ACHN (cell line): ENCODE results near the gene KRTAP10-5.
"Not testable (repeated sequence)": the region's sequence is repeated elsewhere in the genome, so short reads cannot be mapped to it uniquely, and the experiment has no call there.

Source experiments
- DNase-seq: peaks from one replicate; pipeline ENCODE4 v3.0.0-alpha.2; 2015
- in situ Hi-C: cut with HindIII; loops from 2 replicates; pipeline ENCODE4 v1.10.0; 2017; ENCODE audit warnings: low sequenced_read_pairs, low pct_ligation_motif_present, low pct_unique_long_range_greater_than_20kb

KRTAP10-5 gene

DNA sequence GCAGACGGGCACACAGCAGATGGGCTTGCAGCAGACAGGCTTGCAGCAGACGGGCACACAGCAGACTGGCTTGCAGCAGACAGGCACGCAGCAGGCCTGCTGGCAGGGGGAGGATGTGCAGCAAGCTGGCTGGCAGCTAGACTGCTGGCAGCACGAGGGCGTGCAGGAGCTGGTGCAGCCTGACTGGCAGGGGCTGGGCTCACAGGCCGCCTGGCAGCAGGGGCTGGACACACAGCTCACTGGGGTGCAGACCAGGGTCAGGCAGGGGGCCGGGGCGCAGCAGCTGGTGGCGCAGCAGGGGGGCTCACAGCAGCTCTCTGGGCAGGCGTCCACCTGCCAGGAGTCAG is 22.1 kb downstream of the KRTAP10-5 start:
- in situ Hi-C loops, DNase-seq: not testable (repeated sequence)

- DNase-seq, result no peak
- in situ Hi-C loops, result no loop called here
These were observed 22.7 kb downstream of the KRTAP10-5 start for GRCh38 chr21:44557491-44558328.

- no peak for DNase-seq
- in situ Hi-C loops, result no loop called here
These were observed 23.5 kb downstream of the KRTAP10-5 start for GRCh38 chr21:44556879-44557278.

DNA sequence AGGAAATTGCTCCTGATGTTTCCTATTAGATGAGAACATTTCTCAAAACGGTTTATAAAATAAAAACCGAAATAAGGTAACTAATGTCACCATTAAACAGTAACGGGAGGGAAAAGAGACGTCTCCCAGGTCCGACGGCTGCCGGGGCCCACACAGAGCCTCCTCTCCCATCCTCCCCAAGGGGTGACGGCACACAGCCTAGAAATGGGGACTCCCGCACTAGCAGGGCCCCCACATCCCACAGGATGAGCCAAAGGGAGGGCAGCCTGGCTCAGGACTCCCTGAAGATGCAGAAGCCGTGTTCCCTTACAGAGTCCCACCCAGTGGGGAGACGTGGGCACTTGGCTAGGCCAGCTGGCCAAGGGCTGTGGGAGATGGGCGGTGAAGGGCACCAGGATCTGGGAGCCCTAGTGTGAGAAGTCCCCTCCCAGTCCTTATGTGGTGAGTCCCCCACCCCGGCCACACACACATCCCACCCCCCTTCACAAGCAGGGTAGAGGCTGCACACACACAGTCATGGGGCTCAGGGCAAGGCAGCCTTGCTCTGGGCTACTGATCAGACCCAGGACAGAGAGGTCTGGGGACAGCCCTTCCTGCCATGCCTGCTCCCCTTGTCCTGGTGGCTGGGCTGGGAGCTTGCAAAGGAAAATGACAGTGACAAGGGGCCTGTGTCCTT is 25.1 kb downstream of the KRTAP10-5 start:
- in situ Hi-C loops, result no loop called here
- DNase-seq, result no peak

DNA sequence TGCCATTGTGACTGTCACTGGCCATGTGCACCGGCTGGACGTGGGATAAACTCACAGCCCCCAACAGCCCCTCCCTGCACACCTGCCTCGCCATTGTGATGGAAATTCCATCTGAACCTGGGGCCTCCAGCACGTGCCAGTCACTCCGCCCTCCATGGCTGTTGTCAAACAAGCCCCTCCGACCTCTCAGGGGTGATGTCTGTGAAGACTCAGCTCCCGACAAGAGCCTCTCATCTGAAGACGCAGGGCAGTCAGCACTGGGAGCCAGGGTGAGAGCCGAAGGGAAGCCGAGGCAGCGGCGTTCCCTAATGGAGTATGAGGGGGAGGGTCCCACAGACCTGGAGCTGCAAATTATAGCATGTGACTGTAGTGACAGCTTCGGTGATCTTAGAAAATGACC is 27.7 kb downstream of the KRTAP10-5 start:
- in situ Hi-C loops, result no loop called here

DNA sequence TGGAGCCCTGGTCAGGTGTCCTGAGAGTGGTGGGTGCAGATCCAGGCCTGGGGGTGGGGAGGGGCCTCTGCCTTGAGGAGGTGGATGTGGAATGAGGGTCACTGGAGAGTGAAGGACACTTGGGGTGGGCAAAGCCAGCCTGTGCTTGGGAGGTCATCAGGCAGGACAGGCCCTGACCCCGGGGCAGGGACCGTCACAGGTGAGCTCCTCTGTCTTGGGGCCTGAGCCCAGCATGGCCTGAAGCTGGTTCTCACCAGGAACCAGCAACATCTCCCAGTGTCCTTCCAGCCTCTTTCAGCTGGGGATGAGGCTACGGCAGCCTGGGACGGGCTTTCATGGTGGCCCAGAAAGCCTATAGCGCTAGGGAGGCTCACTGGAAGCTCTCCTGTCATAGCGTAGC is 28.3 kb downstream of the KRTAP10-5 start:
- in situ Hi-C loops, result no loop called here
- DNase-seq, result no peak

More for the DNA sequence above, 27.7 kb downstream of the KRTAP10-5 start:
- no peak for DNase-seq

GRCh38 chr21:44551340-44551961 is 29.0 kb downstream of the KRTAP10-5 start, which contains the start of gene KRTAP10-2:
Gene KRTAP10-2, minus strand, starts transcription at chr21:44551505. Its CDS starts 47 bp downstream, at chr21:44551458.
- in situ Hi-C loops, result no loop called here
- no peak for DNase-seq

- in situ Hi-C loops, result no loop called here
- DNase-seq, result no peak
These were observed 29.6 kb downstream of the KRTAP10-5 start for GRCh38 chr21:44550807-44551206.

DNA sequence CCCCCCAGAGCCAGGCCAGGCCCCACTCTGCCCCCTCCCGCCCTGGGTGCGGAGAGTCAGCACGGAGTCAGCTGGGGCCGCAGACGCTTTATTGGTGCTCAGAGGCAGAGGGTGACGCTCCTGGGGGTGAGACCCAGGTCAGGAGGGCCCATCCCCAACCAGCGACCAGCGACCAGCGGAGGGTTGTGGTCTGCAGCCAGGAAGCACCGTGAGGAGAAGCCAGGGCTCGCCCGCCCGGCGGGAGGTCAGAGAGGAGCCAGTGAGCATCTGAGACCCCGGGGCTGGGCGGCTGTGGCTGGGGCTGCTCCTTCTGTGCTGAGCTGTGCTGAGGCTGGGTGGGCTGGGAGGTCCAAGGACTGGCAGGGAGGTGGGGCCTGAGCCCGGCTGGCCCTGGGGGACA is 30.1 kb downstream of the KRTAP10-5 start:
- DNase-seq, in situ Hi-C loops: not testable (repeated sequence)

- in situ Hi-C loops, result no loop called here
- no peak for DNase-seq
These were observed 30.7 kb downstream of the KRTAP10-5 start for GRCh38 chr21:44549525-44550211.

- no peak for DNase-seq
- in situ Hi-C loops, result no loop called here
These were observed 31.5 kb downstream of the KRTAP10-5 start for GRCh38 chr21:44548922-44549321.

DNA sequence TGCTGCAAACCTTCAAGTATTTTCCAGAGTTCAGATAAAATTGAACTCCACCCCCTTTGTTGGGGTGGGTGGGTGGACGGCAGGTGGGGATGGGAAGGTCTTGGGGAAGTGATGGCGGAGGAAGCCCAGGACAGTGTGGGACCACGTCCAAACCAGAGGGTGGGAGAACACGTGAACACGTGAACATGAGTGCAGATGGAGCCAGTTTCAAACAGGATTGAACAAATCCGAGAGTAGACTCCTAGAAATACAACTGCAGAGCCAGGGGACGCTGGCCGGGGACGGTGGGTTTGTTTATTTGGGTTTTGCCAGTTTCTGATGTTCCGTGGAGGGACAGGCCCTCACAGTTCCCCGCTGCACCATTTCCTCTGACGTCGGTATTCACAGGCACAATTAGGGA is 32.0 kb downstream of the KRTAP10-5 start:
- DNase-seq, result no peak
- in situ Hi-C loops, result no loop called here

GRCh38 chr21:44547656-44548331 is 32.6 kb downstream of the KRTAP10-5 start:
- in situ Hi-C loops, result no loop called here
- DNase-seq, result no peak

DNA sequence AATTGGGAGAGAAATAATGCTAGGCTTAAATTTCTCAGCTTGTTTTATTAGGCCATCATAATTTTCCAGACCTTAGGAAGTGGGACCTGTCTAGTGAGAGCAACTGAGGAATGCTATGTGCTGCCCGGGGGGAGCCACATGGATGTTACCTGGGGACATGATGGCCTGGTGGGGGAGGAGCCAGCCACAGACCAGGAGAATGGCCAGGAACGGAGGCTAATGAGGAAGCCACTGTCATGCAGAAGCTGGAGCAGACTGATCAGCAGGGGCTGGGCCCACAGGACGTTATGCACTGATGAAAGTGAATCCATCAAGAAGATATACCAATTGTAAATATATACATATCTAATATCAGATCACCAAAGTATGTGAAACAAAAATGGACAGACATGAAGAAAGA is 35.8 kb downstream of the KRTAP10-5 start:
- in situ Hi-C loops, result no loop called here
- DNase-seq, result no peak

DNA sequence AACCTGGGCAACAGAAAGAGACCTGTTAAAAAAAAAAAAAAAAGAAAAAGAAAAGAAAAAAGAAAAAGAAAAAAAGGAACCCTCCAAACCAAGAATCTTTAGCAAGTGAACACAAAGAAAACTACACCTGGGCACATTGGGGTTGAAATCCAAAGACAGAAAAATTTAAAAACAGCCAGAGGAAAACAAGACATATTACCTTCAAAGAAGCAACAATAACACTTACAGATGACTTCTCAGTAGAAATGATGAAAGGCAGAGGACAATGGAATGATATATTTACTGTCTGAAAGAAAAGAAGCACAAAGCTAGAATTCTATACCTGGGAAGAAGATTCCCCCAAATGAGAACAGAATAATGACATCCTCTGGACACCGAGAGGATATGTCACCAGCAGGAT is 37.7 kb downstream of the KRTAP10-5 start:
- no peak for DNase-seq
- in situ Hi-C loops, result no loop called here

DNA sequence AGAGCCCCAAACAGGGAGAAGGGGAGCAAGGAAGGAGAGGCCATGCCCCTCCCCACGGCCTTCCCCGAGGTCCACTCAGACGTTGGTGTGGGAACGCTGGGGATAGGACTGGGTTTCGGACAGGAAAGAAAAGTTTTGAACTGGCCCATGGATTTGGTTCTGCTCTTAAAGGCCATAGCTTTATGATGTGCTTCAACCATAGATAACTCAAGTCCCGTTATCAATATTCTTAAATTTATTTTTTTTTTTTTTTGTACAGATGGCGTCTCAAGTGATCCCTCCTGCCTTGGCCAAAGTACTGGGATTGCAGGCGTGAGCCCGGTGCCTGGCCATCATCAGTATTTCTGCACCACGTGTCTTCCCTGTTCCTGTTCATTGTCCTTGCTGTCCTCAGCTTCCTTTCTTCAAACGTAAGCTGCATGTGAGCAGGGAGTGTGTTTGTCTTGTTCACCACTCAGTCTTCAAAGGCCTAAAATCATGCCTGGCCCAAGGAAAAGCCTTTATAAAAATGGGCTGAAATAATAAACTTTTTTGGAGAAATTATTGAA is 39.6 kb downstream of the KRTAP10-5 start:
- in situ Hi-C loops, result no loop called here
- DNase-seq, result no peak

DNA sequence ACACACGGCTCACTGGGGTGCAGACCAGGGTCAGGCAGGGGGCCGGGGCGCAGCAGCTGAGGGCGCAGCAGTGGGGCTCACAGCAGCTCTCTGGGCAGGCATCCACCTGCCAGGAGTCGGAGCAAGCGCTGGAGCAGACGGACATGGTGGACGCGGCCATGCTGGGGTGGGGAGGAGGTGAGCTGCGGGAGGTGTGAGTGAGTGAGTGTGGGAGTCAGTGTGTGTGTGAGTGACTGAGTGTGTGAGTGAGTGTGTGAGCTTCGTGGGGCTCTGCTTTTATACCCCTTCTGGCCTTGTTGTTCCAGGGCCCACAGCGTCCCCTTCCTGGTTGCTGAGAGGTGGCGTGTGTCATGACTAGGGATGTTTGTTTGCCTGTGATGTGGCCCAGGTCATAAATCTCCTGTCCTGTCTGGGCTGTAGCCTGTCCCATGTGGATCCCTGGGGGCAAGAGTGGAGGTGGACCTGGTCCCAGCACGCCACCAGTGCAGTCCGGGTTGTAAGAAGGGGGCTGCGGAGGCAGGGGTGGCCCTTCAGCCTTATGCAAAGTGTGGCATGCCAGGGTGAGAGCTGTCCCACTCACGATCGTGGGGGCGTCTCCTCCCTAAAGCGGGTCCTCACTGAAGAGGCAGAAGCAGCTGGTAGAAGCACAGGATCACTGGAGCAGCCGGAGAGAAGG is 40.3 kb downstream of the KRTAP10-5 start, which contains the start of gene KRTAP10-1:
TSS of gene KRTAP10-1 (minus strand) at position 205 of the 676 bp plus-strand sequence. CDS start at position 160, 45 bp downstream.
- in situ Hi-C loops, result no loop called here
- DNase-seq, result no peak

DNA sequence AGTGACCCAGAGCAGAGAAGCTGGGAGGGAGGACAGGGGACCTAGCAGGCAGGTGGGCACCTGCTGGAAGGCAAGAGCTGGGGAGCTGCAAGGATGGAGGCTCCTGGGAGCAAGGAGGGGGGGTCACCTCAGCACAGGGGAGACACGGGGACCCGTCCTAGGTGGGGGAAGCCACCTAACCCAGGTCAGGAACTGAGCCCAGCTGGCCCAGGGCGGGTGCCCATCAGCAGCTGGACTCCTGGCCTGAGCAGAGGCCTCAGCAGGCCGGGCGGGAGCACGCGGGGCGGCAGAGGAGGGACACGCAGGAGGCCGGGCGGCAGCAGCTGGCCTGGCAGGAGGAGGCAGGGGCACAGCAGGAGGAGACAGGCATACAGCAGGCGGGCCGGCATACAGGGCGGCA is 41.4 kb downstream of the KRTAP10-5 start:
- no peak for DNase-seq

More for the DNA sequence above, 41.4 kb downstream of the KRTAP10-5 start:
- in situ Hi-C loops, result no loop called here
